Measurements from ENCODE around the gene ZRANB3.

The ZRANB3 gene

DNA sequence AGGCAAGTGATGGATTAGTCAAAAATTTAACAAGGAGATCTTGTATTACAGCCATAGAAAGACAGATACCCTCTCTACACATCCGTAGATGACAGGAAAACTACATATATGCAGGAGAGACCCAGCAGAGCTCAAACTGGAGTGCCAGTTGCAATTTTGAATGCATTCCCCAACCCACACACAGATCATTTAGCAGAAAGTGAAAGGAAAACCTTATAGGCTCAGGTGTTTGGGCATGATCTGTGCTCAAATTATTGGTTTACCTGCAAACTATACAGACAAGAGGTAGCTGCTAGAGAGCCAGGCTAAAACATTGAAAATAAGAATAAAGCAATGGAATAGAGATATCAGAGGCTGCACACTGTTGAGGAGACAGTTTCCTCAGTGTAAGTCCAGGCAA lies 427.2 kb downstream of the ZRANB3 start:
- H3K27me3 ChIP-seq (replicated peaks; ENCODE audit: control insufficient read depth, insufficient read depth, low read length), result no peaks in the 10 kb centered on the region
- no peak overlapping the region for H3K4me3 ChIP-seq (replicated peaks; ENCODE audit: low read depth, low read length)
- no peaks in the 10 kb centered on the region; the same call in none of the 2 replicates for H3K36me3 ChIP-seq (ENCODE audit: control insufficient read depth, insufficient read depth, low read length)
- no peak for TF ChIP-seq CTCF (IDR thresholded peaks at IDR 0.05; ENCODE audit: insufficient read depth, low read length, poor library complexity, severe bottlenecking)
- DNase-seq (ENCODE audit: extremely low read depth, insufficient read length), result no peak

GRCh38 chr2:135099802-135100483 lies 431.1 kb downstream of the ZRANB3 start:
- Histone ChIP-seq H3K36me3 (ENCODE audit: control insufficient read depth, insufficient read depth, low read length) (no peaks in the 10 kb centered on the region; the same call in none of the 2 replicates), H3K4me3 (replicated peaks; ENCODE audit: low read depth, low read length) (no peak overlapping the region), H3K27me3 (replicated peaks; ENCODE audit: control insufficient read depth, insufficient read depth, low read length) (no peaks in the 10 kb centered on the region)
- TF ChIP-seq CTCF (IDR thresholded peaks at IDR 0.05; ENCODE audit: insufficient read depth, low read length, poor library complexity, severe bottlenecking), result no peak
- no peak for DNase-seq (ENCODE audit: extremely low read depth, insufficient read length)

DNA sequence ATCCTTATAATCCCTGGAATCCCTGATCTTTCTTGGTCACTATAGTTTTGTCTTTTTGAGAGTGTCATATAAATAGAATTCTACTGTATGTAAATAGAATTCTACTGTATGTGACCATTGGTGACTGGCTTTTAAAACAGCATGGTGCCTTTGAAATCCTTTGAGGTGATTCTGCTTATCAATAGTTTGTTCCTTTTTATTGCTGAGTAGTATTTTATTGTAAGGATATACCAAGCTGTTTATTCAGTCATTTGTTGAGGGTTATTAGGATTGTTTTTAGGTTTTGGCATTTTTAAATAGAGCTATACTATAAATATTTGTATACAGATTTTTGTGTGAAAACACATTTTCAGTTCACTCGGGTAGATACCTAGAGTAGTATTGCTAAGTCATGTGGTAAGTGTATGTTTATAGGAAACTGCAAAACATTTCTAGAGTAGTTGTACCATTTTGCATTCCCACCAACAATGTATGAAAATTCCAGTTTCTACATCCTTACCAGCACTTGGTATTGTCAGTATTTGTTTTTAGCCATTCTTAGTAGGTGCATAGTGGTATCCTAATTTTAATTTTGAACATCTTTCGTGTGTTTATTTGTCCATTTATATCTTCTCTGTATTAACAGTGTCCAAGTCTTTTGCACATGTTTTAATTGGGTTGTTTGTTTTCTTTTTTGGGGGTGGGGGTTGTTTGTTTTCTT lies 433.3 kb downstream of the ZRANB3 start:
- no peaks in the 10 kb centered on the region for H3K27me3 ChIP-seq (replicated peaks; ENCODE audit: control insufficient read depth, insufficient read depth, low read length)
- no peak for TF ChIP-seq CTCF (IDR thresholded peaks at IDR 0.05; ENCODE audit: insufficient read depth, low read length, poor library complexity, severe bottlenecking)
- no peak for DNase-seq (ENCODE audit: extremely low read depth, insufficient read length)
- peaks cover 1% of the 10 kb centered on the region for H3K36me3 ChIP-seq (ENCODE audit: control insufficient read depth, insufficient read depth, low read length)
- no peak overlapping the region for H3K4me3 ChIP-seq (replicated peaks; ENCODE audit: low read depth, low read length)

- no peak for DNase-seq (ENCODE audit: extremely low read depth, insufficient read length)
- no peak overlapping the region for H3K4me3 ChIP-seq (replicated peaks; ENCODE audit: low read depth, low read length)
- no peaks in the 10 kb centered on the region for H3K27me3 ChIP-seq (replicated peaks; ENCODE audit: control insufficient read depth, insufficient read depth, low read length)
- no peak for TF ChIP-seq CTCF (IDR thresholded peaks at IDR 0.05; ENCODE audit: insufficient read depth, low read length, poor library complexity, severe bottlenecking)
- peaks cover 1% of the 10 kb centered on the region for H3K36me3 ChIP-seq (ENCODE audit: control insufficient read depth, insufficient read depth, low read length)
Observed at GRCh38 chr2:135096665-135097446, 434.2 kb downstream of the ZRANB3 start.

- Histone ChIP-seq H3K36me3 (ENCODE audit: control insufficient read depth, insufficient read depth, low read length) (peaks cover 1% of the 10 kb centered on the region), H3K4me3 (replicated peaks; ENCODE audit: low read depth, low read length) (no peak overlapping the region), H3K27me3 (replicated peaks; ENCODE audit: control insufficient read depth, insufficient read depth, low read length) (no peaks in the 10 kb centered on the region)
- no peak for DNase-seq (ENCODE audit: extremely low read depth, insufficient read length)
- TF ChIP-seq CTCF (IDR thresholded peaks at IDR 0.05; ENCODE audit: insufficient read depth, low read length, poor library complexity, severe bottlenecking), result no peak
Observed at GRCh38 chr2:135095591-135095990, 435.4 kb downstream of the ZRANB3 start.

Data from GM06990 (cell line).